SK-N-SH treated with all-trans-retinoic acid at 6 μM for 48 hours (cell line): ENCODE data around the gene TRMT13.
A peak's percentile ranks its signal among the peaks of the same experiment; 100 is the strongest.

Source experiments
- ATAC-seq: fragments of 200-7000 bp; cut with Tn5 transposase; 3 replicates; pipeline ENCODE4 v1.9.1; 2020; ENCODE audit warnings: mild to moderate bottlenecking, moderate library complexity
- ARNTL ChIP-seq: fragments of 450-650 bp; formaldehyde crosslinking; IDR thresholded peaks from 2 replicates; pipeline ENCODE4 v1.5.0; 2020; ENCODE audit warnings: low read depth, mild to moderate bottlenecking, moderate library complexity, borderline replicate concordance
- BACH2 ChIP-seq: fragments of 250-450 bp; sonication (Bioruptor Pico); IDR thresholded peaks from 2 replicates; pipeline ENCODE4 v1.9.0; 2021; ENCODE audit warnings: mild to moderate bottlenecking, borderline replicate concordance
- CSDC2 ChIP-seq: fragments of 250-450 bp; sonication (Bioruptor Pico); IDR thresholded peaks from 2 replicates; pipeline ENCODE4 v1.5.0; 2020; ENCODE audit warnings: mild to moderate bottlenecking, moderate library complexity
- ISL1 ChIP-seq: fragments of 250-450 bp; sonication (Bioruptor Pico); IDR thresholded peaks from 2 replicates; pipeline ENCODE4 v2.1.2; 2022; ENCODE audit warnings: mild to moderate bottlenecking, moderate library complexity
- OSR1 ChIP-seq: fragments of 250-450 bp; sonication (Bioruptor Pico); IDR thresholded peaks from 2 replicates; pipeline ENCODE4 v1.8.0; 2022; ENCODE audit warnings: moderate library complexity, mild to moderate bottlenecking, inconsistent platforms
- PATZ1 ChIP-seq: fragments of 250-450 bp; sonication (Bioruptor Pico); IDR thresholded peaks from 2 replicates; pipeline ENCODE4 v1.8.0; 2020; ENCODE audit warnings: mild to moderate bottlenecking, moderate library complexity, borderline replicate concordance
- PPARA ChIP-seq: fragments of 250-450 bp; sonication (Bioruptor Pico); IDR thresholded peaks from 2 replicates; pipeline ENCODE4 v1.5.0; 2020; ENCODE audit warnings: mild to moderate bottlenecking, borderline replicate concordance
- SNAI2 ChIP-seq: fragments of 250-450 bp; sonication (Bioruptor Pico); IDR thresholded peaks from 2 replicates; pipeline ENCODE4 v1.5.0; 2020; ENCODE audit warnings: mild to moderate bottlenecking, moderate library complexity
- ZC3H10 ChIP-seq: fragments of 250-450 bp; sonication (Bioruptor Pico); IDR thresholded peaks from 2 replicates; pipeline ENCODE4 v1.5.1; 2021; ENCODE audit warnings: mild to moderate bottlenecking, moderate library complexity
- TF ChIP-seq, protein P1 (sequence below): fragments of 250-450 bp; sonication (Bioruptor Pico); IDR thresholded peaks from 2 replicates; pipeline ENCODE4 v1.5.0; 2020; ENCODE audit warnings: mild to moderate bottlenecking, moderate library complexity
- TF ChIP-seq, protein P2 (sequence below): fragments of 250-450 bp; sonication (Bioruptor Pico); IDR thresholded peaks from 2 replicates; pipeline ENCODE4 v1.5.1; 2020; ENCODE audit warnings: low read depth, mild to moderate bottlenecking, moderate library complexity
- TF ChIP-seq, protein P3 (sequence below): fragments of 250-450 bp; sonication (Bioruptor Pico); IDR thresholded peaks from 2 replicates; pipeline ENCODE4 v1.5.1; 2021; ENCODE audit warnings: mild to moderate bottlenecking, moderate library complexity

TRMT13 gene

GRCh38 chr1:100107696-100108095 is 25.3 kb upstream of the TRMT13 start:
- ATAC-seq = no peak
- TF ChIP-seq BACH2 (CRISPR knock-in tag) = no peak
- TF ChIP-seq PATZ1 = no peak
- TF ChIP-seq, protein P1, sequence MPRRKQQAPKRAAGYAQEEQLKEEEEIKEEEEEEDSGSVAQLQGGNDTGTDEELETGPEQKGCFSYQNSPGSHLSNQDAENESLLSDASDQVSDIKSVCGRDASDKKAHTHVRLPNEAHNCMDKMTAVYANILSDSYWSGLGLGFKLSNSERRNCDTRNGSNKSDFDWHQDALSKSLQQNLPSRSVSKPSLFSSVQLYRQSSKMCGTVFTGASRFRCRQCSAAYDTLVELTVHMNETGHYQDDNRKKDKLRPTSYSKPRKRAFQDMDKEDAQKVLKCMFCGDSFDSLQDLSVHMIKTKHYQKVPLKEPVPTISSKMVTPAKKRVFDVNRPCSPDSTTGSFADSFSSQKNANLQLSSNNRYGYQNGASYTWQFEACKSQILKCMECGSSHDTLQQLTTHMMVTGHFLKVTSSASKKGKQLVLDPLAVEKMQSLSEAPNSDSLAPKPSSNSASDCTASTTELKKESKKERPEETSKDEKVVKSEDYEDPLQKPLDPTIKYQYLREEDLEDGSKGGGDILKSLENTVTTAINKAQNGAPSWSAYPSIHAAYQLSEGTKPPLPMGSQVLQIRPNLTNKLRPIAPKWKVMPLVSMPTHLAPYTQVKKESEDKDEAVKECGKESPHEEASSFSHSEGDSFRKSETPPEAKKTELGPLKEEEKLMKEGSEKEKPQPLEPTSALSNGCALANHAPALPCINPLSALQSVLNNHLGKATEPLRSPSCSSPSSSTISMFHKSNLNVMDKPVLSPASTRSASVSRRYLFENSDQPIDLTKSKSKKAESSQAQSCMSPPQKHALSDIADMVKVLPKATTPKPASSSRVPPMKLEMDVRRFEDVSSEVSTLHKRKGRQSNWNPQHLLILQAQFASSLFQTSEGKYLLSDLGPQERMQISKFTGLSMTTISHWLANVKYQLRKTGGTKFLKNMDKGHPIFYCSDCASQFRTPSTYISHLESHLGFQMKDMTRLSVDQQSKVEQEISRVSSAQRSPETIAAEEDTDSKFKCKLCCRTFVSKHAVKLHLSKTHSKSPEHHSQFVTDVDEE (CRISPR knock-in tag) = no peak
- no peak for TF ChIP-seq ZC3H10 (CRISPR knock-in tag)
- TF ChIP-seq, protein P2, sequence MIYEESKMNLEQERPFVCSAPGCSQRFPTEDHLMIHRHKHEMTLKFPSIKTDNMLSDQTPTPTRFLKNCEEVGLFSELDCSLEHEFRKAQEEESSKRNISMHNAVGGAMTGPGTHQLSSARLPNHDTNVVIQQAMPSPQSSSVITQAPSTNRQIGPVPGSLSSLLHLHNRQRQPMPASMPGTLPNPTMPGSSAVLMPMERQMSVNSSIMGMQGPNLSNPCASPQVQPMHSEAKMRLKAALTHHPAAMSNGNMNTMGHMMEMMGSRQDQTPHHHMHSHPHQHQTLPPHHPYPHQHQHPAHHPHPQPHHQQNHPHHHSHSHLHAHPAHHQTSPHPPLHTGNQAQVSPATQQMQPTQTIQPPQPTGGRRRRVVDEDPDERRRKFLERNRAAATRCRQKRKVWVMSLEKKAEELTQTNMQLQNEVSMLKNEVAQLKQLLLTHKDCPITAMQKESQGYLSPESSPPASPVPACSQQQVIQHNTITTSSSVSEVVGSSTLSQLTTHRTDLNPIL (CRISPR knock-in tag) = no peak
- no peak for TF ChIP-seq ARNTL (CRISPR knock-in tag)

DNA sequence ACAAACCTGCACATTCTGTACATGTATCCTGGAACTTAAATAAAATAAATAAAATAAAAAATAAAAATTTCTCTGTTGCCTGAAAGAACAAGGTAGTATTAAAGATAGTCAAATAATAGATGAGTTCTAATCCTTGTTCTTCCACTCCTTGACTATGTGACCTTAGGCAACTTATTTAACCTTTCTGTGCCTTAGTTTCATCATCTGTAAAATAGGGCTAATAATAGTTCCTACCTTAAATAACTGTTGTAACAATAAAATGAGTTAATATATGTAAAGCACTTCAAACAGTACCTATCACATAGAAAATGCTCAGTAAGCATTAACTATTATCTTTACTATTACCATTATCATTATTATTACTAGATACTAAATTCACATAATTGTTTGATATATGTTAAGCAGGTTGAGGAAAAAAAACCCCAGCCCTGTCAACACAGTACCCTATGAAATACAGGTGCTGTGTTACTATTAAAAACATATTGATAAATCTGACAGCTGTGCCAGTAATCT is 23.4 kb upstream of the TRMT13 start:
- TF ChIP-seq, protein P1 (CRISPR knock-in tag) = no peak
- TF ChIP-seq ARNTL (CRISPR knock-in tag) = no peak
- no peak for ATAC-seq

- no peak for ATAC-seq
- TF ChIP-seq, protein P1 (CRISPR knock-in tag) = no peak
These were observed 17.4 kb upstream of the TRMT13 start for GRCh38 chr1:100115524-100115923.

GRCh38 chr1:100122177-100122576 is 10.8 kb upstream of the TRMT13 start:
- peak; percentile 61 for ATAC-seq
- TF ChIP-seq CSDC2 = no peak
- no peak for TF ChIP-seq OSR1 (CRISPR knock-in tag)
- TF ChIP-seq ISL1 (CRISPR knock-in tag) = peak; percentile 22; the same call in 1 of the 2 replicates
- no peak for TF ChIP-seq ARNTL (CRISPR knock-in tag)
- TF ChIP-seq PPARA (CRISPR knock-in tag) = no peak
- no peak for TF ChIP-seq SNAI2 (CRISPR knock-in tag)
- TF ChIP-seq, protein P3, sequence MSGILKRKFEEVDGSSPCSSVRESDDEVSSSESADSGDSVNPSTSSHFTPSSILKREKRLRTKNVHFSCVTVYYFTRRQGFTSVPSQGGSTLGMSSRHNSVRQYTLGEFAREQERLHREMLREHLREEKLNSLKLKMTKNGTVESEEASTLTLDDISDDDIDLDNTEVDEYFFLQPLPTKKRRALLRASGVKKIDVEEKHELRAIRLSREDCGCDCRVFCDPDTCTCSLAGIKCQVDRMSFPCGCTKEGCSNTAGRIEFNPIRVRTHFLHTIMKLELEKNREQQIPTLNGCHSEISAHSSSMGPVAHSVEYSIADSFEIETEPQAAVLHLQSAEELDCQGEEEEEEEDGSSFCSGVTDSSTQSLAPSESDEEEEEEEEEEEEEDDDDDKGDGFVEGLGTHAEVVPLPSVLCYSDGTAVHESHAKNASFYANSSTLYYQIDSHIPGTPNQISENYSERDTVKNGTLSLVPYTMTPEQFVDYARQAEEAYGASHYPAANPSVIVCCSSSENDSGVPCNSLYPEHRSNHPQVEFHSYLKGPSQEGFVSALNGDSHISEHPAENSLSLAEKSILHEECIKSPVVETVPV (CRISPR knock-in tag) = no peak
- TF ChIP-seq, protein P2 (CRISPR knock-in tag) = no peak
- TF ChIP-seq, all 23 proteins: peak for 1
